Coronary artery (tissue), 2 donors: ENCODE measurements around the gene NOS1.

ENCODE experiments used
- DNase-seq: peaks from one replicate; pipeline ENCODE4 v3.0.0-alpha.2; 2017; ENCODE audit warnings: low spot score
- H3K27ac ChIP-seq, 2 donors: fragments of 200-600 bp; sonication (generic); one replicate each; pipeline ENCODE4 v1.5.1; 2016 to 2019
- H3K4me3 ChIP-seq: fragments of 200-600 bp; sonication (generic); 2 replicates; pipeline ENCODE4 v1.5.1; 2016; ENCODE audit warnings: mild to moderate bottlenecking, moderate library complexity
- CTCF ChIP-seq: fragments of 200-600 bp; sonication (generic); IDR thresholded peaks from one replicate; pipeline ENCODE4 v1.5.1; 2019; ENCODE audit warnings: antibody characterized with exemption

NOS1 gene

GRCh38 chr12:117255386-117255785 is 106.0 kb downstream of the NOS1 start:
- H3K4me3 ChIP-seq, result no peak overlapping the region
- no peak for TF ChIP-seq CTCF
- DNase-seq, result no peak

GRCh38 chr12:117243488-117243887 is 117.9 kb downstream of the NOS1 start:
- TF ChIP-seq CTCF, result no peak
- no peak for DNase-seq
- H3K4me3 ChIP-seq, result no peak overlapping the region
- no peak overlapping the region for H3K27ac ChIP-seq

More at GRCh38 chr12:117255386-117255785, 106.0 kb downstream of the NOS1 start:
- H3K27ac ChIP-seq, result no peak overlapping the region

GRCh38 chr12:117241697-117242096 is 119.7 kb downstream of the NOS1 start:
- Histone ChIP-seq H3K4me3 (no peak overlapping the region), H3K27ac (no peak overlapping the region)
- no peak for DNase-seq
- no peak for TF ChIP-seq CTCF

- Histone ChIP-seq H3K27ac (no peak overlapping the region), H3K4me3 (no peak overlapping the region)
- no peak for TF ChIP-seq CTCF
- DNase-seq, result no peak
Measured at GRCh38 chr12:117240081-117240755, 121.2 kb downstream of the NOS1 start.

- no peak overlapping the region for H3K4me3 ChIP-seq
- no peak for DNase-seq
- TF ChIP-seq CTCF, result peak; percentile 43
- no peak overlapping the region for H3K27ac ChIP-seq
Measured at GRCh38 chr12:117236456-117237001, 124.9 kb downstream of the NOS1 start.

GRCh38 chr12:117235261-117235660 is 126.2 kb downstream of the NOS1 start:
- H3K27ac ChIP-seq, result no peak overlapping the region
- no peak overlapping the region for H3K4me3 ChIP-seq
- DNase-seq, result no peak
- TF ChIP-seq CTCF, result no peak

GRCh38 chr12:117234441-117234840 is 127.0 kb downstream of the NOS1 start:
- no peak overlapping the region for H3K4me3 ChIP-seq
- no peak for DNase-seq
- H3K27ac ChIP-seq, result no peak overlapping the region
- TF ChIP-seq CTCF, result no peak
